Endothelial cell (in vitro differentiated cells): Measurements from ENCODE around the gene MACO1. TPM values are rescaled to one million over a fixed set of nuclear protein-coding genes. Genes with fewer than 3 reads are reported as not detected.

Experiments
- DNase-seq: peaks from one replicate; pipeline ENCODE4 v3.0.0; 2021; ENCODE audit warnings: low spot score
- H3K27ac Mint-ChIP-seq: one replicate; pipeline ENCODE4 v1.8.0; 2021; ENCODE audit warnings: mixed read lengths, inconsistent platforms; ENCODE audit not compliant: unreplicated experiment
- H3K27me3 Mint-ChIP-seq: one replicate; pipeline ENCODE4 v1.8.0; 2021; ENCODE audit warnings: mild to moderate bottlenecking, moderate library complexity, mixed read lengths, inconsistent platforms; ENCODE audit not compliant: unreplicated experiment
- H3K36me3 Mint-ChIP-seq: one replicate; pipeline ENCODE4 v1.8.0; 2021; ENCODE audit warnings: mild to moderate bottlenecking, low read depth, mixed read lengths, inconsistent platforms; ENCODE audit not compliant: unreplicated experiment
- H3K4me1 Mint-ChIP-seq: one replicate; pipeline ENCODE4 v1.8.0; 2021; ENCODE audit warnings: mild to moderate bottlenecking, mixed read lengths, inconsistent platforms; ENCODE audit not compliant: unreplicated experiment
- H3K4me3 Mint-ChIP-seq: one replicate; pipeline ENCODE4 v1.8.0; 2021; ENCODE audit warnings: mild to moderate bottlenecking, mixed read lengths, inconsistent platforms; ENCODE audit not compliant: unreplicated experiment
- H3K9me3 Mint-ChIP-seq: one replicate; pipeline ENCODE4 v1.8.0; 2021; ENCODE audit warnings: mixed read lengths, inconsistent platforms; ENCODE audit not compliant: unreplicated experiment
- CTCF ChIP-seq: fragments of 200-600 bp; sonication (generic); IDR thresholded peaks from one replicate; pipeline ENCODE4 v1.5.0; 2021; ENCODE audit warnings: antibody characterized with exemption; ENCODE audit not compliant: unreplicated experiment
- total RNA-seq: library from RNA; stranded (reverse); fragmentation: NEBNext Ultra II Directional; extraction: Animal tissue kit (Norgen Biotek cat#: 25700); gene quantifications from one replicate; pipeline ENCODE4 v1.2.1, GENCODE V29; 2021; ENCODE audit not compliant: unreplicated experiment

Gene MACO1
- total RNA-seq, 1 donor from 2014 or later = 35.9 TPM

GRCh38 chr1:25485536-25486411, 55.1 kb downstream of the MACO1 start:
- H3K4me3 Mint-ChIP-seq = peak overlapping the region; percentile 28
- no peaks in the 10 kb centered on the region for H3K9me3 Mint-ChIP-seq
- DNase-seq = no peak
- peak overlapping the region; percentile 80 for H3K27ac Mint-ChIP-seq
- H3K4me1 Mint-ChIP-seq = peaks cover 13% of the 10 kb centered on the region
- H3K27me3 Mint-ChIP-seq = no peaks in the 10 kb centered on the region
- TF ChIP-seq CTCF = no peak
- H3K36me3 Mint-ChIP-seq = peaks cover 25% of the 10 kb centered on the region

- H3K9me3 Mint-ChIP-seq = no peaks in the 10 kb centered on the region
- no peak overlapping the region for H3K27ac Mint-ChIP-seq
Measured at GRCh38 chr1:25486602-25487001, 55.9 kb downstream of the MACO1 start.

DNA sequence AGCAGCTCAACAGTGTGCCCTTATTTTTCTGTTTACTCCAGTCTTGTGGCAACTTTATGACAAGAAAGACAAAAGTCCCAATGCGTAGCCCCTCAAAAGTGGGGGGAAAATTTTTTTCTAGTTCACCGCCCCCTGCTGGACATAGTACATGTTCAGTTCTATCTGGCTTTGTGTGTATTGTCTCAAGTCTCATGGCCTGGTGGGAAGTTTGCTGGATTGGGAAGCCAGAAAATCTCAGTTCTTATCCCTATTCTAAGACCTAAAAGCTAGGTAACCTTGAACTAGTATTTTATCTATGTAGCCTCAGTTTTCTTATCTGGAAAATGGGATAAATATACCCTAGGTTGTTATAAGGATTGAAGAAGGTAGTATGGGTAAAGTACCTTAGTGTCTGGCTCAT, 56.9 kb downstream of the MACO1 start:
- Mint-ChIP-seq H3K27me3 (no peaks in the 10 kb centered on the region), H3K4me1 (peaks cover 13% of the 10 kb centered on the region), H3K4me3 (no peak overlapping the region), H3K27ac (no peak overlapping the region), H3K36me3 (peaks cover 42% of the 10 kb centered on the region), H3K9me3 (no peaks in the 10 kb centered on the region)
- TF ChIP-seq CTCF = peak; percentile 75
- peak; percentile 20 for DNase-seq

More at GRCh38 chr1:25486602-25487001, 55.9 kb downstream of the MACO1 start:
- no peak for DNase-seq
- Mint-ChIP-seq H3K27me3 (no peaks in the 10 kb centered on the region), H3K4me3 (peak overlapping the region; percentile 11), H3K4me1 (peaks cover 13% of the 10 kb centered on the region), H3K36me3 (peaks cover 32% of the 10 kb centered on the region)
- no peak for TF ChIP-seq CTCF

DNA sequence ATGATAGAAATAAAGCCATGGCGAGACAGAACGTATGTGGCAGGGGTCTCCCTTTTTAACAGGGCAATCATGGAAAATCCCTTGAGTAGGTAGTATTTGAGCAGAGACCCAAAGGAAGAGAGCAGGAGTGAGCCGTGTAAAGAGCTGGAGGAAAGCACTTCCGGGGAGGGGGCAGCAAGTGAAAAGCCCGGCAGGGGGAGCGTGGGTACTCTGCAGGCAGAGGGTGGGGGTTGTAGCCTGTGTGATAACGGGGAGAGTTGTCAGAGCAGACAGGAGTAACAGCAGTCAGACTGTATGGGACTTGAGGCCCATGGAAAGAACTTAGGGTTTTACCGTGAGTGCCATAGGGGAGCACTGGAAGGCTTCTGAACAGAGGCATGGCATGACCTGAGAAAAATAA, 61.6 kb downstream of the MACO1 start:
- peaks cover 12% of the 10 kb centered on the region for H3K4me1 Mint-ChIP-seq
- no peak for TF ChIP-seq CTCF
- H3K36me3 Mint-ChIP-seq = peaks cover 55% of the 10 kb centered on the region
- no peaks in the 10 kb centered on the region for H3K27me3 Mint-ChIP-seq
- DNase-seq = no peak
- peak overlapping the region; percentile 70 for H3K4me3 Mint-ChIP-seq
- H3K9me3 Mint-ChIP-seq = no peaks in the 10 kb centered on the region
- H3K27ac Mint-ChIP-seq = no peak overlapping the region

DNA sequence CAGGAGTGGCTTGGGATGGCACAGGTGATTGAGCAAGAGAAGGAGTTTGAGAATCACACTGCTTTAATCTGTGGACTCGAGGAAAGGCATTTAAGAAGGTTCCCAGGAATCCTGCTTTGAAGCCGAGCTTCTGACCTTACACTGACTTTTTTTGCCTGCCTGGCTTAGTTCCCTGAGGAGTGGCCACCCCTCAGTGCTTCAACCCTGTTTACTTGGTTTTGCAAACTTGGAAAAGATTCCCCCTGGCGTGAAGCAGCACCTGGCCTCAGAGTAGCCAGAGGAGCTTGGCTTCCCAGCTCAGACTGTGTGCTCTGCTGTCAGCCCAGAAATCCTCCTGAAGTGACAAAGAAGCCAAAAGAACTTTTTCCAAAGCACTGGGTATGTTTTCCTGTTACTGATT, 64.3 kb downstream of the MACO1 start:
- DNase-seq = no peak

More for the DNA sequence above, 64.3 kb downstream of the MACO1 start:
- Mint-ChIP-seq H3K36me3 (peaks cover 50% of the 10 kb centered on the region), H3K27me3 (no peaks in the 10 kb centered on the region), H3K27ac (no peak overlapping the region), H3K4me1 (peaks cover 17% of the 10 kb centered on the region), H3K4me3 (no peak overlapping the region), H3K9me3 (no peaks in the 10 kb centered on the region)
- no peak for TF ChIP-seq CTCF
